GM19025 (cell line): Measurements from ENCODE around the gene ABHD16A.

Experiments used
- ATAC-seq: cut with Tn5 transposase; IDR thresholded peaks from one replicate; pipeline ENCODE4 v1.9.1; 2021; ENCODE audit warnings: mild to moderate bottlenecking, low read depth, moderate library complexity; ENCODE audit not compliant: unreplicated experiment

The ABHD16A gene

DNA sequence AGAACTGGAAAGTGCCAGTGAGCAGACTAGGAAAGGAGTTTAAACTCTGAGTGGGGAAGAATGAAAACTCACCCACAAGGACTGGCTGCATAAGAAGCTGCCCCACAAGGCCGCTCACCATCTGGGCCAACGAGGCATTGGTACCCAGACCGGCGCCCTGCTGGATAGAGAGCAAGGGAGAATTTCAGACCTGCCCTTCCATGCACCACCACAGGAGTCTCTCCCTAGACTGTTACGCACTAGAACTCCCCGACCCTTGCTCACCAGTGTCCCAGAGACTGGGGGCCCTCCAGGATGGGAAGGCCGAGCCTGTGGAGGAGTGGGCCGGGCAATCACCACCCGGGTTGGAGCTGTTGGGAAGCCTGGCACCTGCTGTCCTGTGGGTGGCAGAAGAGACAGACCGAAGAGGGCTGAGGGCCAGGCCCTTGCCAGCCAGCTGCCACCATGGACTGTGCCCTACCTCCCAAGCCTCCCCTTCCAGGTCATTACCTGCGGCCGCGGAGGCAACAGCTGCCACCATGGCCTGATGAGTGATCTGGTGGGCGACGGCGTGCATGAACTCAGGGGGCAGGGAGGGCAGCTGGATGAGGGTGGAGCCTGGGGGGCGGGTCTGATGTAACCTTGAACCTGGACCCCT is 59.2 kb downstream of the ABHD16A start:
- ATAC-seq, result no peak

- ATAC-seq, result no peak
Measured at GRCh38 chr6:31642798-31643570, 60.1 kb downstream of the ABHD16A start.

DNA sequence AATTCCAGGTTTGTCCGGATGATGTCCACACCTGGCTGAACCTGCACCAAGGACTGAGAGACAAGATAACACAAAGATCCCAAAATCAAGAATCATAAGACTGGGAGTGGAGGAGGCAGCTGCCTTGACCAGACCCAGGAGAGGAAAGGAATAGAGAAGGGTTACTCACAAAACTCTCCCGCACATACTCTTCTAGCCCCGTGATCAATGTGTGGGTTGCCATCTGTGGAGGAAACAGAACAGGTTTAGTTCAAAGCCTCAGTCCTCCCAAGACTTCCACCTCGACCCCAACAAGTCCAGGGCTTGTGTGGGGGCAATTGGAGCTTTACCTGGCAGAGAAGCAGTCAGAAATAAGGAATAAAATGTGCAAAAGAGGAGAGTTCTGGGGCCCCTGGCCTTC is 61.8 kb downstream of the ABHD16A start:
- no peak for ATAC-seq

- ATAC-seq, result no peak
Measured at GRCh38 chr6:31640612-31641011, 62.5 kb downstream of the ABHD16A start.

DNA sequence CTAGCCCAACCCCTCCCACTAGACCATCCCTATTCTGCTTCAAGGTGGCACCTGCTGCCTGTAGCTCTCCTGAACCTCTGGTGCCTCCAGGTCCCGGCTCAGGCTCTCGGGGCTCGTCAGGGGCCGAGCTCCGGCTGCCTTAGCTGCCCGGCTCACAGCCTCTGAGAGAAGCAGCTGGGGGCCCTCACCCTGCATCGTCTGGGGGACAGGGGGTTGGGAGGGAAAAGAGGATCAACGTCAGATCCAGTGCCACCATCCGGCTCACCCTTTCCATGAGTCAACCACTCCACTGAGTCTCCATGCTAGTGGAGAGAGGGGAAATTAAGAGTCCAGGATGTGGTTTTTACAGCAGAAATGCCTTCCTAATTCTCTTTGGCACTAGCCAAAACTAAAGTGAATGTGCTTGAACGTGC is 63.7 kb downstream of the ABHD16A start:
- no peak for ATAC-seq

GRCh38 chr6:31639043-31639442 is 64.1 kb downstream of the ABHD16A start:
- ATAC-seq, result no peak
